H1 (cell line): ENCODE measurements around the gene GALNT17. TPM values are rescaled to one million over a fixed set of nuclear protein-coding genes. Genes with fewer than 3 reads are reported as not detected.

ENCODE experiments used
- CTCF ChIA-PET: fragments of 300-600 bp; sonication (Branson Sonifier 250); formaldehyde crosslinking; loops from one replicate; lab custom pipeline; 2021; ENCODE audit not compliant: partially characterized antibody; lab: Charles Lee
- POLR2A ChIA-PET: fragments of 300-600 bp; sonication (Branson Sonifier 250); formaldehyde crosslinking; loops from one replicate; lab custom pipeline; 2021; ENCODE audit warnings: inconsistent platforms; ENCODE audit not compliant: partially characterized antibody; lab: Charles Lee
- DNase-seq, 2 experiments: peaks; one replicate each; pipeline versions ENCODE4 v3.0.0 to v3.0.0-alpha.2; 2010 to 2022; ENCODE audit warnings: low spot score in 2 of 2, low read depth in 1 of 2, mixed read lengths in 1 of 2
- FAIRE-seq: peaks from 2 replicates; lab custom pipeline; 2011; peaks lifted over from hg19 to GRCh38; lab: Jason Lieb, UNC
- H2AFZ ChIP-seq: 2 replicates; pipeline ENCODE4 v1.8.1; 2012; ENCODE audit warnings: low read length, inconsistent platforms
- H2AK5ac ChIP-seq: 2 replicates; pipeline ENCODE4 v1.6.1; 2013; ENCODE audit warnings: low read depth, low read length
- H2BK120ac ChIP-seq: replicated peaks from 2 replicates; pipeline ENCODE3; 2013; ENCODE audit warnings: low read depth, low read length, inconsistent platforms
- H2BK12ac ChIP-seq: 2 replicates; pipeline ENCODE4 v1.6.1; 2013; ENCODE audit warnings: low read depth, low read length
- H2BK15ac ChIP-seq: 2 replicates; pipeline ENCODE4 v1.6.1; 2013; ENCODE audit warnings: low read length
- H2BK20ac ChIP-seq: 2 replicates; pipeline ENCODE4 v1.6.1; 2013; ENCODE audit warnings: low read length
- H2BK5ac ChIP-seq: 2 replicates; pipeline ENCODE4 v1.6.1; 2013; ENCODE audit warnings: low read depth, low read length
- H3K14ac ChIP-seq: 2 replicates; pipeline ENCODE4 v1.6.1; 2013; ENCODE audit warnings: inconsistent platforms; ENCODE audit not compliant: insufficient read length
- H3K18ac ChIP-seq: 2 replicates; pipeline ENCODE4 v1.6.1; 2013; ENCODE audit warnings: low read length; ENCODE audit errors: extremely low read depth
- H3K23ac ChIP-seq: 2 replicates; pipeline ENCODE4 v1.6.1; 2013; ENCODE audit warnings: inconsistent platforms; ENCODE audit not compliant: insufficient read length
- H3K23me2 ChIP-seq: 2 replicates; pipeline ENCODE4 v1.6.1; 2013; ENCODE audit warnings: low read depth, low read length
- H3K27ac ChIP-seq: 2 replicates; pipeline ENCODE4 v1.6.1; 2011; ENCODE audit warnings: low read depth, low read length, inconsistent platforms
- H3K27me3 ChIP-seq, 4 experiments: replicated peaks in 1 of 4; 1 replicate in 1 of 4; 2 replicates in 3 of 4; pipeline versions ENCODE4 v1.6.1 to v1.8.1; 2011 to 2013; ENCODE audit warnings: low read length in 3 of 4, mild to moderate bottlenecking in 3 of 4, inconsistent platforms in 2 of 4, mixed read lengths in 2 of 4, moderate library complexity in 1 of 4; ENCODE audit not compliant: control insufficient read depth in 3 of 4, insufficient read depth in 3 of 4; ENCODE audit errors: extremely low read depth in 1 of 4
- H3K36me3 ChIP-seq, 4 experiments: 2 replicates each; pipeline versions ENCODE4 v1.6.1 to v1.8.1; 2011 to 2013; ENCODE audit warnings: mild to moderate bottlenecking in 4 of 4, low read length in 3 of 4, moderate library complexity in 2 of 4, control low read depth in 1 of 4, inconsistent platforms in 1 of 4; ENCODE audit not compliant: insufficient read depth in 4 of 4, control insufficient read depth in 2 of 4
- H3K4ac ChIP-seq: replicated peaks from 2 replicates; pipeline ENCODE3; 2013; ENCODE audit warnings: low read length, low read depth, mixed read lengths, inconsistent platforms; ENCODE audit not compliant: insufficient read length
- H3K4me1 ChIP-seq, 4 experiments: replicated peaks in 1 of 4; 1 replicate in 1 of 4; 2 replicates in 3 of 4; pipeline versions ENCODE4 v1.6.1 to v1.8.1; 2011 to 2013; ENCODE audit warnings: low read length in 3 of 4, inconsistent platforms in 2 of 4, mixed read lengths in 1 of 4; ENCODE audit not compliant: insufficient read depth in 4 of 4, control insufficient read depth in 3 of 4
- H3K4me2 ChIP-seq, 2 experiments: 2 replicates each; pipeline versions ENCODE4 v1.6.1 to v1.8.1; 2011 to 2013; ENCODE audit warnings: low read depth in 2 of 2, low read length in 2 of 2, control low read depth in 1 of 2, inconsistent platforms in 1 of 2, mild to moderate bottlenecking in 1 of 2; ENCODE audit not compliant: insufficient read depth in 1 of 2
- H3K4me3 ChIP-seq, 4 experiments: fragments of 200-600, 300-600 bp in 1 of 4; sonication (generic), shearing (Covaris generic), sonication (Bioruptor Twin) in 1 of 4; 2 replicates each; pipeline versions ENCODE4 v1.5.1 to v1.8.1; 2011 to 2016; ENCODE audit warnings: low read length in 4 of 4, low read depth in 3 of 4, control low read depth in 2 of 4, inconsistent platforms in 2 of 4, mild to moderate bottlenecking in 2 of 4, mixed read lengths in 1 of 4, moderate library complexity in 1 of 4; ENCODE audit not compliant: insufficient read depth in 2 of 4; ENCODE audit errors: extremely low read depth in 1 of 4
- H3K56ac ChIP-seq: replicated peaks from 2 replicates; pipeline ENCODE3; 2013; ENCODE audit warnings: low read depth, mild to moderate bottlenecking, mixed read lengths, low read length, inconsistent platforms; ENCODE audit not compliant: insufficient read length
- H3K79me1 ChIP-seq: 2 replicates; pipeline ENCODE4 v1.6.1; 2013; ENCODE audit warnings: low read depth, low read length, control low read depth
- H3K79me2 ChIP-seq, 2 experiments: 2 replicates each; pipeline versions ENCODE4 v1.6.1 to v1.8.1; 2012 to 2013; ENCODE audit warnings: low read length in 2 of 2, mild to moderate bottlenecking in 2 of 2, inconsistent platforms in 1 of 2; ENCODE audit not compliant: insufficient read depth in 2 of 2, control insufficient read depth in 1 of 2
- H3K9ac ChIP-seq, 4 experiments: replicated peaks in 1 of 4; 1 replicate in 1 of 4; 2 replicates in 3 of 4; pipeline versions ENCODE4 v1.6.1 to v1.8.1; 2011 to 2013; ENCODE audit warnings: low read depth in 3 of 4, low read length in 3 of 4, control low read depth in 2 of 4, mild to moderate bottlenecking in 2 of 4, moderate library complexity in 2 of 4, inconsistent platforms in 1 of 4; ENCODE audit errors: extremely low read depth in 1 of 4
- H3K9me3 ChIP-seq, 2 experiments: 2 replicates each; pipeline versions ENCODE4 v1.6.1 to v1.8.1; 2012 to 2013; ENCODE audit warnings: mild to moderate bottlenecking in 2 of 2, moderate library complexity in 2 of 2, control low read depth in 1 of 2, inconsistent platforms in 1 of 2, low read depth in 1 of 2, low read length in 1 of 2, mixed read lengths in 1 of 2; ENCODE audit not compliant: insufficient read depth in 2 of 2
- H4K20me1 ChIP-seq, 2 experiments: replicated peaks in 1 of 2; 2 replicates each; pipeline versions ENCODE3 to v1.8.1; 2011 to 2013; ENCODE audit warnings: inconsistent platforms in 2 of 2, low read length in 2 of 2, mild to moderate bottlenecking in 1 of 2; ENCODE audit not compliant: insufficient read depth in 2 of 2, control insufficient read depth in 1 of 2
- H4K5ac ChIP-seq: 2 replicates; pipeline ENCODE4 v1.6.1; 2013; ENCODE audit warnings: low read length, low read depth, mixed read lengths, inconsistent platforms; ENCODE audit not compliant: insufficient read length
- H4K8ac ChIP-seq: 2 replicates; pipeline ENCODE4 v1.8.0; 2013; ENCODE audit warnings: mild to moderate bottlenecking, moderate library complexity, low read length, inconsistent platforms; ENCODE audit not compliant: insufficient read depth; ENCODE audit errors: extremely low read depth
- H4K91ac ChIP-seq: replicated peaks from 2 replicates; pipeline ENCODE3; 2013; ENCODE audit warnings: low read length, mixed read lengths, inconsistent platforms; ENCODE audit not compliant: insufficient read length
- JUND ChIP-seq: IDR thresholded peaks from 2 replicates; pipeline ENCODE4 v1.6.1; 2011; ENCODE audit warnings: mild to moderate bottlenecking, improper control_type of control experiment, low read length
- KDM1A ChIP-seq: fragments of 200-600, 300-600 bp; sonication (generic); IDR thresholded peaks from 2 replicates; pipeline ENCODE4 v1.7.1; 2016; ENCODE audit warnings: mild to moderate bottlenecking, low read length, borderline replicate concordance
- WGBS, 2 experiments: shearing (Covaris generic) in 1 of 2; methylation state at CpG; one replicate each; pipeline versions ENCODE4 v1.1.6 to v1.1.7; 2013 to 2015; ENCODE audit warnings: low lambda C conversion rate in 2 of 2, mixed read lengths in 2 of 2, inconsistent platforms in 1 of 2, low coverage in 1 of 2, missing lambda C conversion rate in 1 of 2; ENCODE audit not compliant: insufficient replicate concordance in 2 of 2, insufficient coverage in 1 of 2, insufficient read length in 1 of 2; ENCODE audit errors: extremely low coverage in 1 of 2, missing lambda C conversion rate in 1 of 2; 5-methylcytosine and 5-hydroxymethylcytosine counted together
- polyA plus RNA-seq, 7 experiments: library from polyadenylated mRNA; depleted of rRNA in 3 of 7; stranded (reverse) in 5 of 7; unstranded in 2 of 7; fragments of >200 nt in 5 of 7; fragments of 200-250 nt in 2 of 7; gene quantifications; 1 replicate in 5 of 7; 2 replicates in 1 of 7; 4 replicates in 1 of 7; pipeline versions ENCODE4 v1.2.1 to v1.2.3, GENCODE V29; 2011 to 2013; ENCODE audit warnings: missing spikeins in 2 of 7, mixed read lengths in 2 of 7
- total RNA-seq: library from RNA; stranded (reverse); fragmentation: NEBNext Ultra II Directional; extraction: Animal tissue kit (Norgen Biotek cat#: 25700); gene quantifications from 2 replicates; pipeline ENCODE4 v1.2.1, GENCODE V29; 2021
- TF ChIP-seq, protein P1 (sequence below): IDR thresholded peaks from 2 replicates; pipeline ENCODE4 v1.6.1; 2012; ENCODE audit warnings: low read length, inconsistent platforms

GALNT17 gene
- total and polyA plus RNA-seq, 2 of the 8 experiments (the other 6 are each of a cell fraction or from before 2014, with no cell fraction given), result 37.7 to 47.0 TPM

DNA sequence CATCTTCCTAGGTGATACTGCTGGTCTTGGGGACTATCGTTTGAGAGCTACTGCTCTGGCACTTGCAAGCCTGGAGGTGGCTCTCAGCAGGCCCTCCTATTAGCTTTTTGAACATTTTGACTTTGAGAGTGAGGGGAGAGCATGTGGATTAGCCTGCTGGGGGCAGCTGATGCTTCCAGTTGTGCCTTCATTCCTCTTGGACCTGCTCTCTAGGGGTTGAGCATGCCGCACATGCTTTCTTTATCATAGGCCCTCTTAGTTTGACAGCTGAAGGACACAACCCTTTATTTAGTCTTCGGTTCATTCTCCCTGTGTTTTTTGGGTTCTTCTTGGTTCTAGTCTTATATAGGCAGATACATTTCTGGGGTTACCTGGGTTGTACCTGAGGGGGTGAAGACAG, 132.1 kb downstream of the GALNT17 start:
- Histone ChIP-seq H2AFZ (no peak overlapping the region), H3K4me1 (peaks cover 6 to 14% (median 10%) of the 10 kb centered on the region in 4 experiments), H3K18ac (no peak overlapping the region), H3K23me2 (no peaks in the 10 kb centered on the region), H2BK15ac (no peak overlapping the region), H3K23ac (no peak overlapping the region), H3K14ac (no peak overlapping the region), H3K56ac (no peak overlapping the region), H2AK5ac (no peak overlapping the region), H3K27ac (no peak overlapping the region), H4K8ac (no peak overlapping the region), H3K79me1 (no peaks in the 10 kb centered on the region; the same call in 1 of the 2 replicates), H3K27me3 (no peaks in the 10 kb centered on the region), H3K4me3 (no peak overlapping the region), H2BK120ac (no peak overlapping the region), H4K91ac (no peak overlapping the region), H3K4ac (no peak overlapping the region), H3K9ac (no peak overlapping the region), H3K4me2 (no peak overlapping the region), H3K36me3 (peaks cover 0 to 6% (median 0%) of the 10 kb centered on the region in 4 experiments; a peak in 2 of 8 replicates), H2BK12ac (no peak overlapping the region), H2BK5ac (no peak overlapping the region), H4K20me1 (peaks cover 0 to 3% of the 10 kb centered on the region in 2 experiments), H2BK20ac (no peak overlapping the region), H3K9me3 (peaks cover 6 to 14% of the 10 kb centered on the region in 2 experiments), H4K5ac (no peak overlapping the region), H3K79me2 (peaks cover 0 to 79% of the 10 kb centered on the region in 2 experiments; a peak in 3 of 4 replicates)
- DNase-seq (no peak), FAIRE-seq (no peak)
- CTCF ChIA-PET, result no interaction called here
- 95% methylated on average over 3 of the region's 3 CpGs; no CpG with 5 or more reads in 1 of the 2 experiments for WGBS, 2 experiments
- POLR2A ChIA-PET, result no interaction called here
- TF ChIP-seq JUND (no peak), KDM1A (no peak)
- TF ChIP-seq, protein P1, sequence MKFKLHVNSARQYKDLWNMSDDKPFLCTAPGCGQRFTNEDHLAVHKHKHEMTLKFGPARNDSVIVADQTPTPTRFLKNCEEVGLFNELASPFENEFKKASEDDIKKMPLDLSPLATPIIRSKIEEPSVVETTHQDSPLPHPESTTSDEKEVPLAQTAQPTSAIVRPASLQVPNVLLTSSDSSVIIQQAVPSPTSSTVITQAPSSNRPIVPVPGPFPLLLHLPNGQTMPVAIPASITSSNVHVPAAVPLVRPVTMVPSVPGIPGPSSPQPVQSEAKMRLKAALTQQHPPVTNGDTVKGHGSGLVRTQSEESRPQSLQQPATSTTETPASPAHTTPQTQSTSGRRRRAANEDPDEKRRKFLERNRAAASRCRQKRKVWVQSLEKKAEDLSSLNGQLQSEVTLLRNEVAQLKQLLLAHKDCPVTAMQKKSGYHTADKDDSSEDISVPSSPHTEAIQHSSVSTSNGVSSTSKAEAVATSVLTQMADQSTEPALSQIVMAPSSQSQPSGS, result no peak
